CD4-positive, alpha-beta T cell treated with Interleukin-12 subunit alpha and Interleukin-12 subunit beta, for 1 hour (primary cell): Measurements from ENCODE around the gene FARS2.

Experiments
- DNase-seq: peaks from one replicate; pipeline ENCODE4 v3.0.0-alpha.2; 2020

The FARS2 gene

GRCh38 chr6:5331845-5332442 lies 70.6 kb downstream of the FARS2 start:
- no peak for DNase-seq

- no peak for DNase-seq
These were observed 72.3 kb downstream of the FARS2 start for GRCh38 chr6:5333658-5334057.

- DNase-seq = no peak
These were observed 73.0 kb downstream of the FARS2 start for GRCh38 chr6:5334341-5334740.

GRCh38 chr6:5335020-5335419 lies 73.7 kb downstream of the FARS2 start:
- DNase-seq = no peak

- no peak for DNase-seq
These were observed 76.3 kb downstream of the FARS2 start for GRCh38 chr6:5337573-5337972.

GRCh38 chr6:5338177-5338960 lies 77.1 kb downstream of the FARS2 start:
- DNase-seq = no peak

GRCh38 chr6:5339786-5340185 lies 78.5 kb downstream of the FARS2 start:
- no peak for DNase-seq

GRCh38 chr6:5341845-5342244 lies 80.5 kb downstream of the FARS2 start:
- DNase-seq = no peak

- DNase-seq = no peak
These were observed 82.7 kb downstream of the FARS2 start for GRCh38 chr6:5343998-5344397.

- DNase-seq = no peak
These were observed 84.0 kb downstream of the FARS2 start for GRCh38 chr6:5345324-5345723.

- DNase-seq = no peak
These were observed 90.4 kb downstream of the FARS2 start for GRCh38 chr6:5351552-5352210.

GRCh38 chr6:5353971-5354370 lies 92.7 kb downstream of the FARS2 start:
- DNase-seq = no peak

- no peak for DNase-seq
These were observed 96.2 kb downstream of the FARS2 start for GRCh38 chr6:5357486-5357885.

- DNase-seq = no peak
These were observed 98.1 kb downstream of the FARS2 start for GRCh38 chr6:5359417-5359816.

GRCh38 chr6:5361396-5361795 lies 100.1 kb downstream of the FARS2 start:
- no peak for DNase-seq

- no peak for DNase-seq
These were observed 104.3 kb downstream of the FARS2 start for GRCh38 chr6:5365436-5366195.

- DNase-seq = no peak
These were observed 105.6 kb downstream of the FARS2 start for GRCh38 chr6:5366941-5367340.

- no peak for DNase-seq
These were observed 106.2 kb downstream of the FARS2 start for GRCh38 chr6:5367510-5367909.

GRCh38 chr6:5373430-5373829 lies 112.1 kb downstream of the FARS2 start:
- no peak for DNase-seq

- no peak for DNase-seq
These were observed 117.0 kb downstream of the FARS2 start for GRCh38 chr6:5378331-5378730.

- peak; percentile 10 for DNase-seq
These were observed 118.4 kb downstream of the FARS2 start for GRCh38 chr6:5379647-5380242.

GRCh38 chr6:5383856-5384255 lies 122.5 kb downstream of the FARS2 start:
- DNase-seq = no peak

GRCh38 chr6:5384276-5384675 lies 123.0 kb downstream of the FARS2 start:
- DNase-seq = no peak
